Putamen (tissue), 1 donor: ENCODE data around the gene OPCML.

Experiments used
- DNase-seq: peaks from one replicate; pipeline ENCODE4 v3.0.0-alpha.2; 2016; ENCODE audit warnings: low spot score

The OPCML gene

GRCh38 chr11:132982772-132983640, 549.3 kb downstream of the OPCML start:
- no peak for DNase-seq

- no peak for DNase-seq
These were observed 551.0 kb downstream of the OPCML start for GRCh38 chr11:132981131-132981956.

DNA sequence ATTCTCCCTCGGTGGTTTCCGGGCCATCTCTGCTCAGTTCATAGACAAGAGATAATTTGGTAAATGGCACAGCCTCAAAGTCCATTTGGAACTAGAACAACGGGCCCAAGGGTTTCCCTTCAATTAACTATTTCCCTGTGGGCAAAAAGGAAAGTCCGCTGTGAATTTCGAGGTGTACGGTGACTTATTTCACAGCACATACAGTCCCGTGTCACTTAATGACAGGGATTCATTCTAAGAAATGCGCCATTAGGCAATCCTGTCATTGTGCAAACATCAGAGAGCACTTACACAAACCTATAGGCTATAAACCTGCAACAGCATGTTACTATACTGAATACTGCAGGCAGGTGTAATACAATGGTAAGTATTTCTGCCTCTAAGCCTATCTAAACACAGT, 551.6 kb downstream of the OPCML start:
- no peak for DNase-seq

DNA sequence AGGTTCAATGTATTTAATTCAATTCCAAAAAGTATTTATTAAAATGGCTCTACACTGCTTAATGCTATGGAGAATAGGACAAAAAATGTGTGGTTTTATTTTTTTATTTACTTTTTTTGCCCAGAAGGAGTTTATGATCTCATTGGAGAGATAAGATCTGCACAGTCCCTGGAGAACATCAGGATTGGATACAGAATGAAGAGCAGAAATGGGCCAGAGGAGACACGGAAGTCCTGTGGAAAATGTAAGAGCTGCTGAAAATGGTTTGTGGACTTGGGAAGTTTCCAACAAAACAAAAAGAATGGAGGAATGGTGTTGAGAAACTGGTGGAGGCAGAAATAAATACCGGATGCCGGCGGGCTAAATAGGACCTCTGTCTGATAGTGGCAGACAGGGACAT, 554.6 kb downstream of the OPCML start:
- no peak for DNase-seq

GRCh38 chr11:132977241-132977640, 555.1 kb downstream of the OPCML start:
- DNase-seq, result no peak

DNA sequence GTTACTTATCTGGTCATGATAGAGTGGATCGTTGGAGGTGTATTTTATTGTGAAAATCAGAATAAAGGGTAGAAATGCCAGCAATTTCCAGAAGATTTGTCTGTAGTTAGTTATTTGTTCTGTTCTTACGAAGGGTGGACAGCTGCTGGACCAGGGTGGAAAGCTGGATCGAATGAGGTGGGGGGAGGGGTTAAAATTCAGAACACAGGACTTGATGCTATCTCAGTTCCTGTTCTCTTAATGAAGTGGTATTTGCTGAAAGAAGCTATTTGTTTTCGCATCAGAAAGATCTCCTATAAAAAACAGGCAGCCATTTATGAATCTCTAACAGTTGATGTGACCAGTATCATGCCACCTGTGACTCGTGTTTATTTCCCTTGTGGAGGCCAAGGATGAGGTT, 556.2 kb downstream of the OPCML start:
- DNase-seq, result no peak

DNA sequence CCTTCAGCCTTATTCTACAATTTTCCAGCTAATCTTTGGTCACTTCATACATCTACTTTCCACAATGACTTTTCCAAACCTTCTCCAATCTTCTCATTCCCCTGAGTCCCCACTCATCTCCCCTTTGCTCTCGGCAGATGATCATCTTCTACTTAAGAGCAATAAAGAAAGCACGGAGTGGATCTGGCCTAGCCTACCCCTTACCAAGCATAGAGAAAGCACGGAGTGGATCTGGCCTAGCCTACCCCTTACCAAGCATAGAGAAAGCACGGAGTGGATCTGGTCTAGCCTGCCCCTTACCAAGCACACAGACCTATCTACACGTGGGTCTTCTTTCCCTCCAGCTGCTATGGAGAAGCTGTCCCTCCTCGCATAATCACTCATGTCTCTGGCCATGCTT, 558.6 kb downstream of the OPCML start:
- DNase-seq, result no peak

- DNase-seq, result peak; percentile 80
These were observed 559.7 kb downstream of the OPCML start for GRCh38 chr11:132972565-132972964.

- DNase-seq, result no peak
These were observed 561.0 kb downstream of the OPCML start for GRCh38 chr11:132971351-132971750.

GRCh38 chr11:132969892-132970291, 562.4 kb downstream of the OPCML start:
- DNase-seq, result no peak

GRCh38 chr11:132962041-132962440, 570.3 kb downstream of the OPCML start:
- DNase-seq, result no peak

GRCh38 chr11:132961453-132961852, 570.8 kb downstream of the OPCML start:
- no peak for DNase-seq

DNA sequence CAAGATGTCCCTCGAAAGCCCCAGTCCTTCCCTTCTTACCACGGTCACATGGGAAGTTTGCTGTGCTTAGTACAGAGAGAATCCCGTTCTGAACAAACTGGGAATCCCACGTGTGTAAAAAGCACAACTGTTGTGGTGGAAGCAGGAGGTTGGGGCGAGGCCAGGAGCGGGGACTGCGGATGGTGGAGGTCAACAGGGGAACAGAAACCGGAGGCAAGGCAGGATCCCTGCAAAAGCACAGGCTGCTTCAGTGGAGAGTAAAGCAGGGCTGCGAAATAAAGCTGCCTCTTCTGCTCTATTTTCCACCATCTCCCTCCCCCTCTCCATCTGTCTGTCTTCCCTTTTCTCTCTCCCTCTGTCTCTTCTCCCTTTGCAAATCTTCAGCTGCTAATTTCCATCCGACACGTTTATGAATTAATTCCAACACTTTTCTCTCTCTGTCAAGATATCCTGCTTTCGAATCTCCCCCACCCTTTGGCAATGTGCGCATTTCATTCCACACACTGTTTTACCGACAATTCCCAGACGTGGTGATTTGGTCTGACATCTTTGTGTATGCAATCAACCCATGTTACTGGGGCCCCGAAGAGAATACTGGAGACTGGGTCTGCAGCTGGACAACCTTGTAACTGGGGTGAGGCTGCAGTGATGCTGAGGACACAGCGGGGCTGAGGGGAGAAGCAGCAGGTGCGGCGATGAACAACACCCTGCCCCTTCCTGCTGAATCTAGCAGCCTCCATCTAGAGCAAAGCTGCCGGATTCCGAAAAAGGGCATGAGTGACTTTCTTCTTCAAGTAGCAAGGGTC, 571.8 kb downstream of the OPCML start:
- no peak for DNase-seq

DNA sequence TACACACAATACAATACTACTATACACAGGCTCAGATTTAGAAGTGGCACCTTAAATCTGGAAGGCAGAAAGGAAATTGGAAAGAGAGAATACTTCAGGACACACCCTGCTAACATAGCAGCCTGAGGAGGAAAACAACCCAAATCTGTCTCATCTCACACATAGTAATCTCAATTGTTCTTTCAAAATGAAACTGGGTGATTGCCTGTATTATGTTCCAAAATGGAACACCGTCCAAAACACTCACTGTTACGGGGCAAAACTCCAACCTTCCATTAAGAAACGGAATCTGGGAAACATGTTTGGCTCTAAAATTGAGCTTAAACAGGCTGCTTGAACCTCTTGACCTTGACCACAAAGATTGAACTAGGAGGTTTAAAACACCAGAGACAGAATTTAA, 572.6 kb downstream of the OPCML start:
- no peak for DNase-seq

DNA sequence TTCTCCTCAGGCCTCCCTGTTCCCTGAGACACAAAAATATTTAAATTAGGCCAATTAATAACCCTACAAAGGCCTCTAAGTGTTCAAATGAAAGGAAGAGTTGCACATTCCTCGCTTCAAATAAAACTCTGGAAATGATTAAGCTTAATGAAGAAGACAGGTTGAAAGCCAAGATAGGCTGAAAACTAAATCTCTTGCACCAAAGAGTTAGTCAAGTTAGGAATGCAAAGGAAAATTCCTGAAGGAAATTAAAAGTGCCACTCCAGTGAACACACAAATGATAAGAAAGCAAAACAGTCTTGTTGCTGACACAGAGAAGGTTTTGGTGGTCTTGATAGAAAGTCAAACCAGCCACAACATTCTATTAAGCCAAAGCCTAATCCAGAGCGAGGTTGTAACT, 574.4 kb downstream of the OPCML start:
- no peak for DNase-seq

GRCh38 chr11:132948252-132948651, 584.0 kb downstream of the OPCML start:
- no peak for DNase-seq

DNA sequence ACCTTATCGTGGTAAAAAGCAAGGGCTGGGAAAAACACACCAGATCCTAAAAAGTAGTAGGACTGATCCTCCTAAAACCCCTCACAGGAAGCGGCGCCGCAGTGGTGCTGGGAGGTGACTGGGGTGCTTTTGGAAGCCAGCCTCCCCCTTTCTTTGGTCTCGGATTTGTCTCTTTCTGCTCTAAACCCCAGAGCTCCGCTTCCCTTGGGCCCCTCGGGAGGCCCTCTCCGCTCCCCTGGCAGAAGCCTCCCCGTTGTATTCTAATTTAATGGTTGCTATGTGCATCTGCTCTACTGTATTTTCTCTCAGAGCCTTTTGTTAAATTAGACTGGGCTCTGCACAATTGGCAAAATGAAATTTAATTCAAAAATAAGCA, 587.7 kb downstream of the OPCML start:
- no peak for DNase-seq

GRCh38 chr11:132943706-132944568, 588.4 kb downstream of the OPCML start:
- DNase-seq, result no peak

- DNase-seq, result no peak
These were observed 589.0 kb downstream of the OPCML start for GRCh38 chr11:132943357-132943705.

DNA sequence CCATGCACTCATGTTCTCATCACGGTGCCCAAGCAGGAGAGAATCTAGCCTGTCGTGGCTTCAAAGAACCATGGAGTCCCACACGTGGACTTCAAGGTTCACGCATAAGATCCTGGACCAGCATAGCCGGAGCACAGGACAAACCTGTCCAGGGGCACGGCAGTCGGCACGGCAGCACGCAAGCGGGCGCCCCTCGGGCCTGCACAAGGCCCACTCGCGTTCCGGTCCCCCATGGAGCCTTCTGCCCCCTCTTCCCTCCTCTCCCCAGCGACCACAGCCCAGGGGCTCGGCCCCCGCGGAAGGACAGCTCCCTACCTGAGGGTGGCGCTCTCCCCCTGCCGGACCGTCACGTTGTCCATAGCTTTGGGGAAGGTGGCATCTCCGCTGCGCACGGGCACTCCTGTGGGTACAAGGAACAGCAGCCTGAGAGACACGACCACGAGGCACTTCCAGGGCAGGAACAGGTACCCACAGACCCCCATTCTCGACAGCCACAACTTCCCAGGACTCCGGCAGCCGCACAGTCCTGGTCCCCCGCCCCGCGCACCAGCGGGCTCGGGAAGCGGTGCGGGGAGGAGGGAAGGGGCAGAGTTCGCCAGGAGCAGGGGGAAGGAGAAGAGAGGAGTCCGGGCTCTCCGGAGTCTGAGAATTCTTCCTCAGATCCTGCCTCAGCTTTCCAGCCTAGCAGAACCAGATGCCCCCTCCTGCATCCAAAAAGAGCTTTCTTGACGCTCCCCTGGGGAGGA, 589.5 kb downstream of the OPCML start:
- no peak for DNase-seq

- DNase-seq, result no peak
These were observed 590.5 kb downstream of the OPCML start for GRCh38 chr11:132941761-132942160.
